Fibroblast of skin of abdomen (primary cell): ENCODE data around the gene VCL.
A peak's percentile ranks its signal among the peaks of the same experiment; 100 is the strongest.
"Not testable (repeated sequence)": the region's sequence is repeated elsewhere in the genome, so short reads cannot be mapped to it uniquely, and the experiment has no call there.

Experiments used
- DNase-seq: peaks from one replicate; pipeline ENCODE4 v3.0.0-alpha.2; 2013

VCL gene

GRCh38 chr10:74111799-74112198 lies 113.9 kb downstream of the VCL start:
- no peak for DNase-seq

DNA sequence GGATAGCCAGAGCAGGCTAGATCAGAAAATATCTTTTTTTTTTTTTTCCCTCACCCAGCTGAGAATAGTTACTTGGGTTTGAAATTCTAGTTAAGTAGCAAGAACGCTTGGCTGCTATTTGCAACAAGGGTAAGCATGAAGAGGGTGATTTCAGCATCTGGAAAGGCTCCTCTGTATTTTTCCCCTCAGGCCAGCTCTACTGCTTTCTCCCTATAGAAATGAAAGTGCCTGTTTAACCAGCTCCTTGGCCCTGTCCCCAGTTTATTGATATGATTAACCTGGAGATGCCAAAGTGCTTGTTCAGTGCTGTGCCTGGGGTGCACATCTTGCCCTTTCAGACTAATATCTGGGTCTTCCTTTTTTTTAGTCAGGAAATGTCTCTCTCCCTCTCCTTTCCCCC lies 115.6 kb downstream of the VCL start:
- DNase-seq: no peak

DNA sequence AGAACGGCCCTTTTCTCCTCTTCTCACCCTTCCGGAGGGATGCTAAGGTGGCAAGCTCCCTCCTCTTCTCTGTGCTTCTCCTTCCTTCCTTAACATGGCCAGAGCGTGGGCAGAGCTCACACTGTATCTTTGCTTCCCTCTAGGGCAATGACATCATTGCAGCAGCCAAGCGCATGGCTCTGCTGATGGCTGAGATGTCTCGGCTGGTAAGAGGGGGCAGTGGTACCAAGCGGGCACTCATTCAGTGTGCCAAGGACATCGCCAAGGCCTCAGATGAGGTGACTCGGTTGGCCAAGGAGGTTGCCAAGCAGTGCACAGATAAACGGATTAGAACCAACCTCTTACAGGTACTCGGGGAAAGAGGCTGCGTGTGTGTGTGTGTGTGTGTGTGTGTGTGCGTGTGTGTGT lies 116.1 kb downstream of the VCL start:
- DNase-seq: no peak

GRCh38 chr10:74117738-74118137 lies 119.8 kb downstream of the VCL start:
- DNase-seq: no peak

- DNase-seq: no peak
Measured at GRCh38 chr10:74118804-74119203, 120.9 kb downstream of the VCL start.

GRCh38 chr10:74120911-74121310 lies 123.0 kb downstream of the VCL start:
- no peak for DNase-seq

DNA sequence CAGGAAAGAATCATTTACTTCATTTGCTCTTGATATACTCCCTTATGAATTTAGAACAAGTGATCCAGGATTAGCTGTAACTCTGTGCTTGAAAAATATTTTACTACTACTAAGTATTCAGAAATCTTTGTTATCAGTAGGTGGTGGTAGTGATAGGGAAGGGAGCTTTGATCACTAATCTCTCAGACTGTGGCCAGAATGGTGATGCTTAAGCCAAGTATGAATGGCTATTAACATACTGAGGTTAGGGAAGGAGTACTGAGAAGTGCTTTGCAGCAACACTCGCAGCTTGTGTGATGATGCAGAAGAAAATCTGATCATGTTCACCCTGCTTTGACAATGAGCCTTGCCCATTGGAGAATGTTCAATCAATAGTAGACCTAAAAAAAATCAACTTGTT lies 123.5 kb downstream of the VCL start:
- no peak for DNase-seq

- DNase-seq: no peak
Measured at GRCh38 chr10:74122060-74122459, 124.1 kb downstream of the VCL start.

DNA sequence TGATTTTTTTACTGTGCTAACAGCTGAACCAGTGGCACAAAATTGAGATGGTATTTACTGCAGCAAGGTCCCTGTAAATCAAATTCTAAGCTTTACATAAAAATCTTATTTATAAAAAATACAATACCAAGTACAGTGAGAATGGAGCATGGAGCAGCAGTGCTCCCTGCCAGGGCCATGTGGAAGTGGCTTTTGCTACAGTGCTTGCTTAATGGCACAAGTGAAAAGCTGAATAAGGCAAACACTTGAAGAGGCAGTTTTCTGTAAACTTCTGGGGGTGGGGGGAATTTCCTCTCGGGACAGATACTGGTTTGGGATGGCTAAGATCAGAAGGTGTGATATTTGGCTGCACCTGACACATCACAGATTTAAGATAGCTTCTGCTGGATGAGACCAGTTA lies 125.2 kb downstream of the VCL start:
- no peak for DNase-seq

DNA sequence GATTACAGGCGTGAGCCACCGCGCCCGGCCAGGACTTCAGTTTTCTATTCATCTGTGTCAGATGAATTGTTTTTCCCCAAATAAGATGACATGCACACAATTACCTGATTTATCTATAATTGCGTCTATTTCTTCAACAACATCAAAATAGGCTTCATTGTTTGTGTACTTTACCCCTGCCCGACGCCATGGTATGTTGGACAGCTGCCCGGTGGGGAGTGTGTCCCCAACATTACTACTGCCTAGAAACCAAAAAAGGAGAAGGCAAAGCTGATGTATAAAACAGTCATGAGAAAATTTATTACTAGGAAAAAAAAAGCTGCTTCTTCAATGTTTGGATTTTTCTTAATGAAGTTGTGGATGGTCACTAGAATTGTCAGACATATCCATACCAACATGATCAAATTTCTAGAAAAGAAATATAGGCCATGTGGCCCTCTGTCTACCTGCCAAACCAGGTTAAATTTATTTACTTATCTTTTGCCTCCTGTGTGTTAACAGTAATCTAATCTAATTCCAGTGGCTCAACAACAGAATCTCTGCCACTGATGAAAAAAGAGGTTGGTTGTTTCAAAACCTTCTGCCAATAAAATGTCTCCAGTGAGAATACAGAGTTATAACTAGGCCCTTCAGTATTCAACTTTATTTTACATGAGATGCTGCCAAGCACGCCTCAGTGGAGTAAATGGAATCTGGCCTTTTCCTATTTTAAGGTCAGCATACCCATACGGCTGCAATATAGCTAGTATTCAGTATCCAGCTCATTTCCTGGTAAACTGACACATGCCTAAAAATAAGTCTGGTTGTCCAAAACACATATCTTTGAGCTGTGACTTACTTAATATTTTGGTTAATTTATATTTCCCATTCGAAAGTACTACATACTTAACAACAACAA lies 136.3 kb downstream of the VCL start:
- no peak for DNase-seq

DNA sequence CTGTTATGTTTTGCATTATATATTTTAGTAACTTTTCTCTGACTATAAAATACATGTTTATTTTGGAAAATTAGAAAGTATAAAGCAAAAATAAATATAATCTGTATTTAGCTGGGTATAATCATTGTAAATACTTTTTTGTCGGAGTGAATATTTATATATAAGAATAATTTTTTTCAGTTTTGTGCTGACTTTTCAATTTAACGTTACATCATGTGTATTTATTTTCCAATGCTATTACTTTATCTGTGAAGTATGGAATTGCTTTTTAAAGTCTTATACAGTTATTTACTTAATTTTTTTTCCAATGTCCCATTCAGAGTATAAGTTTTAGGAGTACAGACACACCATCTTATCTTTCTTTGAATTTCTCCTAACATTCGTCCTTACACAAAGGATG lies 137.5 kb downstream of the VCL start:
- no peak for DNase-seq

GRCh38 chr10:74137992-74138391 lies 140.1 kb downstream of the VCL start:
- DNase-seq: no peak

GRCh38 chr10:74138596-74138995 lies 140.7 kb downstream of the VCL start:
- not testable (repeated sequence) for DNase-seq

DNA sequence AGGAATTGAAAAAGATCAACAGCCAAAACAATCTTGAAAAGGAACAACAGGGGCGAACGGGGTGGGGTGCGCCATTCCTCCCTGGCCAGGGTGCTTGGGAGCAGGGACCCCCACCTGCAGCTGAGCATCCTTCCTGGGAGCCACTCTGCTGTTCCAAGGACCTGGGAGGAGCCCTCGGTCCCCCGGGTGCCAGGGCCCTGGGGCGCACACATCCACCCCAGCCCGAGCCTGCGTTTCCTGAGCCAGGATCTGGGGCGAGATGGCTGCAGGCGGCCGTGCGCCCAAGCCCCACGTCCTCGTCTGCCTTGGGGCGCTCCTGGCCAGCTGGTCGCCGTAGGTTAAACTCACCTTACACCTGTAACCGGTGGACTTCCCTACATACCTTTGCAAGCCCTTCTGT lies 142.1 kb downstream of the VCL start:
- no peak for DNase-seq

GRCh38 chr10:74140553-74140952 lies 142.6 kb downstream of the VCL start:
- no peak for DNase-seq

DNA sequence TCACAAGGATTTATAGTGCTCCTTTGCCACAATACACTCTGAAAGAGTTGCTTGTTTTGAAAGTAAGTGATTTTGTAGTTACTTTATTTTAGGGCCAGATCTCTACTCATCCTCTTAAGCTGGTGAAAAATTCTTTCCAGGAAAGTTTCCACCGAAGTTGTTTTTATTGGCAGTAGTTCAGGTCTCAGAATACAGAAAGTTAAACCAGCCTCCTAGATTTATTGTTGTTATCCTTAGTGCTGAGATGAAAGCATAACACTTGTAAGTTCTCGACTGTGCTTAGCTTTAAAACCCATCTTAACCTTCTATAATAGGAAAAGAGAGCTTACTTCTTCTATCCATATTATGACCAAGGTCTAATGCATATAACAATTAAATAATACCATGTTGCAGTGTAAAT lies 147.2 kb downstream of the VCL start:
- peak; percentile 82 for DNase-seq

GRCh38 chr10:74146980-74147379 lies 149.1 kb downstream of the VCL start:
- not testable (repeated sequence) for DNase-seq

GRCh38 chr10:74150204-74150989 lies 152.5 kb downstream of the VCL start, which contains the start of gene AP3M1:
TSS of gene AP3M1 (minus strand) at chr10:74150828. CDS start at chr10:74138379, 12,449 bp downstream.
- DNase-seq: no peak

GRCh38 chr10:74150990-74151878 lies 153.3 kb downstream of the VCL start, which contains the start of gene ADK:
TSS of gene ADK (plus strand) at chr10:74151221. CDS start at chr10:74151279, 58 bp downstream.
- peak; percentile 98 for DNase-seq

DNA sequence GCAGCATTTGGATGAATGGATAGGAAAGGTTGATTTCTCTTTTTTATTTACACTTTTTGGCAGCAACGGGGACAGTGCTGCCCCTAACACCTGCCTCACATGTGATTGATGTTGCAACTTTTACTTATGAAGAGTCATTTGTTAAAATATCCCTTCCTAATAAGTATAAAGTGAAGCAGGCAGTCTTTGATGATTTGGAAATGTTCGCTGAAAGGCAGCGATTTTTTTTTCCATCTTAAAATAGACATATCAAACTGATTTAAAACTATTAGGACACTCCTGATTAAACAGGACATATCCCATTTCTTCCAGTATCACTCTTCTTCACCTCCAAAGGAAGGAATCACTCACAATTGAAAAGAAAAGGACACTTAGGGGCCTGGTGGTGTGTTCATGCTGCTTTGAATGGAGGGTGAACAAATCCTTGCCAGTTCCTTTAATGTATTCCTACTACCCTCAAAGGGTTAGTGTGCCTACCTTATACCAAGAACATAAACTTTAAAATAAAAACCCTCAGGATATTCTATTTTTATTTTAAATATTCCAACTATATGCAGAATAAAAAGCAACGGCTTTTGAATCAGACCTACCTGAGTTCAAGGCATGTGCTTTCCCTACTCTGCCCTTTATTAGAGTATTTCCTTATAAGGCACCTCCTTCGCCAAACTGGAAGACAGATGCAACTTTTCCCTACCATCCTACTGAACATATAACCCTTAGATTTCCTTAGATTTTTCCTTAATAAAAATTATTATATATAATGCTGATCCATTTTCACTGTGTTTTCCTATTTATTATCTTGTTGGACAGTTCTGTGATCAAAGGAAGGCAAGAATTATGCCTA lies 154.2 kb downstream of the VCL start:
- DNase-seq: no peak

DNA sequence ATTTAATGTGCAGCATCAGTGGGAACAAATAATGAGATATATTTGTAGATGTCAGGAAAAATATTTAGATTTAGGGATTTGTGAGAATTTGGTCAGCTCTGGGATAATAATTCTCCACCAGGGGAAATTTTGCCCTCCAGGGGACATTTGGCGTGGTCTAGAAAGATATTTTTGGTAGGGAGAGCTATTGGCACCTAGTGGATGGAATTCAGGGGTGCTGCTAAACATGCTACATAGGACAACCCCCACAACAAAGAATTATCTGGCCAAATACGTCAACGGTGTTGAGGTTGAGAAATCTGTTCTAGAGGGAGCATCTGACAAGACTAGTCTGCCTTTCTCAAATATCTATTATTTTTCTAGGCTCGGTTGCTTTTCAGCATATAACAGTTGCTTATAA lies 155.2 kb downstream of the VCL start:
- DNase-seq: peak; percentile 66

DNA sequence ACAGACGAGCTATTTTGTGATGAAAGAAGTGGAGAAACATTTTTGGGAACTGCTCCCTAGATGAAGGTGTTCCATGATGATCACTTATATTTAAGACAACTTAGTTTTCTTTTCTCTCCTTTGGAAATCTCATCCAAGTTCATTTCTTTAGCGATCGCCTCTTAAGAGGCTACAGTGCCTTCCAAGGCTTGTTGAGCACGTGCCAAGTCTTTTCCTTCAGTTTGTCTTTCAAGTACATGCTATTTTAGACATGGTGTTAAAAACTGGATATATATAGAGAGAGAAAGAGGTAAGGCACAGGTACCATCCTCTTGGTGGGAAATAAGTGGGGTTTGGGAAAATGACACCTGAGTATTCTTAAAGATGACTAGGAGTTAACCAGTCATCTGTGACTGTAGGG lies 155.8 kb downstream of the VCL start:
- no peak for DNase-seq
